ENCODE data around the gene MBD5.

MBD5 gene

GRCh38 chr2:148338541-148338940, 317.6 kb downstream of the MBD5 start:
- Histone ChIP-seq H3K27me3 (replicated peaks; ENCODE audit: control insufficient read depth, insufficient read depth, low read length) (no peaks in the 10 kb centered on the region), H3K4me3 (replicated peaks; ENCODE audit: low read depth, low read length) (no peak overlapping the region), H3K36me3 (ENCODE audit: control insufficient read depth, insufficient read depth, low read length) (peaks cover 3% of the 10 kb centered on the region; the same call in 1 of the 2 replicates)
- TF ChIP-seq CTCF (IDR thresholded peaks at IDR 0.05; ENCODE audit: insufficient read depth, low read length, poor library complexity, severe bottlenecking): no peak
- no peak for DNase-seq (ENCODE audit: extremely low read depth, insufficient read length)

GRCh38 chr2:148342086-148342485, 321.2 kb downstream of the MBD5 start:
- TF ChIP-seq CTCF (IDR thresholded peaks at IDR 0.05; ENCODE audit: insufficient read depth, low read length, poor library complexity, severe bottlenecking): no peak
- no peaks in the 10 kb centered on the region for H3K27me3 ChIP-seq (replicated peaks; ENCODE audit: control insufficient read depth, insufficient read depth, low read length)
- DNase-seq (ENCODE audit: extremely low read depth, insufficient read length): no peak
- H3K36me3 ChIP-seq (ENCODE audit: control insufficient read depth, insufficient read depth, low read length): no peaks in the 10 kb centered on the region
- H3K4me3 ChIP-seq (replicated peaks; ENCODE audit: low read depth, low read length): no peak overlapping the region

- Histone ChIP-seq H3K27me3 (replicated peaks; ENCODE audit: control insufficient read depth, insufficient read depth, low read length) (no peaks in the 10 kb centered on the region), H3K36me3 (ENCODE audit: control insufficient read depth, insufficient read depth, low read length) (no peaks in the 10 kb centered on the region), H3K4me3 (replicated peaks; ENCODE audit: low read depth, low read length) (no peak overlapping the region)
- no peak for TF ChIP-seq CTCF (IDR thresholded peaks at IDR 0.05; ENCODE audit: insufficient read depth, low read length, poor library complexity, severe bottlenecking)
- no peak for DNase-seq (ENCODE audit: extremely low read depth, insufficient read length)
These were observed 329.3 kb downstream of the MBD5 start for GRCh38 chr2:148350199-148350598.

GRCh38 chr2:148351437-148352143, 330.7 kb downstream of the MBD5 start:
- DNase-seq (ENCODE audit: extremely low read depth, insufficient read length): no peak
- Histone ChIP-seq H3K36me3 (ENCODE audit: control insufficient read depth, insufficient read depth, low read length) (no peaks in the 10 kb centered on the region), H3K4me3 (replicated peaks; ENCODE audit: low read depth, low read length) (no peak overlapping the region), H3K27me3 (replicated peaks; ENCODE audit: control insufficient read depth, insufficient read depth, low read length) (no peaks in the 10 kb centered on the region)
- TF ChIP-seq CTCF (IDR thresholded peaks at IDR 0.05; ENCODE audit: insufficient read depth, low read length, poor library complexity, severe bottlenecking): no peak

- DNase-seq (ENCODE audit: extremely low read depth, insufficient read length): no peak
- TF ChIP-seq CTCF (IDR thresholded peaks at IDR 0.05; ENCODE audit: insufficient read depth, low read length, poor library complexity, severe bottlenecking): no peak
- H3K27me3 ChIP-seq (replicated peaks; ENCODE audit: control insufficient read depth, insufficient read depth, low read length): no peaks in the 10 kb centered on the region
- no peaks in the 10 kb centered on the region for H3K36me3 ChIP-seq (ENCODE audit: control insufficient read depth, insufficient read depth, low read length)
- H3K4me3 ChIP-seq (replicated peaks; ENCODE audit: low read depth, low read length): no peak overlapping the region
These were observed 337.5 kb downstream of the MBD5 start for GRCh38 chr2:148358375-148358774.

GRCh38 chr2:148360662-148361061, 339.8 kb downstream of the MBD5 start:
- no peak overlapping the region for H3K4me3 ChIP-seq (replicated peaks; ENCODE audit: low read depth, low read length)

More at GRCh38 chr2:148360662-148361061, 339.8 kb downstream of the MBD5 start:
- TF ChIP-seq CTCF (IDR thresholded peaks at IDR 0.05; ENCODE audit: insufficient read depth, low read length, poor library complexity, severe bottlenecking): no peak
- Histone ChIP-seq H3K27me3 (replicated peaks; ENCODE audit: control insufficient read depth, insufficient read depth, low read length) (no peaks in the 10 kb centered on the region), H3K36me3 (ENCODE audit: control insufficient read depth, insufficient read depth, low read length) (no peaks in the 10 kb centered on the region)
- no peak for DNase-seq (ENCODE audit: extremely low read depth, insufficient read length)

Measured in GM06990 (cell line).